Loucy (cell line): ENCODE data around the gene MCF2L2.

Experiments used
- H2AFZ ChIP-seq: fragments of 200-600 bp; sonication (generic); 2 replicates; pipeline ENCODE4 v1.6.0; 2016; ENCODE audit warnings: antibody characterized with exemption, mild to moderate bottlenecking, low read length, moderate library complexity
- H3F3A ChIP-seq: fragments of 200-600 bp; 2 replicates; pipeline ENCODE4 v1.6.0; 2016; ENCODE audit warnings: antibody characterized with exemption, low read depth, mild to moderate bottlenecking
- H3K27me3 ChIP-seq: fragments of 200-600 bp; sonication (generic); 2 replicates; pipeline ENCODE4 v1.6.1; 2014; ENCODE audit warnings: low read length, mild to moderate bottlenecking; ENCODE audit not compliant: insufficient read depth, poor library complexity, severe bottlenecking
- H3K36me3 ChIP-seq: fragments of 200-600 bp; sonication (generic); 2 replicates; pipeline ENCODE4 v1.6.1; 2016; ENCODE audit warnings: low read length; ENCODE audit not compliant: insufficient read depth
- H3K4me1 ChIP-seq: fragments of 200-600 bp; sonication (generic); 2 replicates; pipeline ENCODE4 v1.5.1; 2014; ENCODE audit warnings: low read length, mild to moderate bottlenecking; ENCODE audit not compliant: insufficient read depth, poor library complexity, severe bottlenecking
- H3K4me2 ChIP-seq: fragments of 200-600 bp; sonication (generic); 2 replicates; pipeline ENCODE4 v1.6.0; 2014; ENCODE audit warnings: antibody characterized with exemption, low read length, low read depth, mild to moderate bottlenecking; ENCODE audit not compliant: poor library complexity, severe bottlenecking
- H3K4me3 ChIP-seq: fragments of 200-600 bp; sonication (generic); 2 replicates; pipeline ENCODE4 v1.5.1; 2014; ENCODE audit warnings: low read length, mild to moderate bottlenecking, mixed read lengths; ENCODE audit not compliant: poor library complexity, severe bottlenecking
- H3K79me2 ChIP-seq: fragments of 200-600 bp; sonication (generic); 2 replicates; pipeline ENCODE4 v1.6.1; 2014; ENCODE audit warnings: low read length; ENCODE audit not compliant: insufficient read depth
- H3K9ac ChIP-seq: fragments of 200-600 bp; sonication (generic); 2 replicates; pipeline ENCODE4 v1.6.0; 2014; ENCODE audit warnings: mild to moderate bottlenecking, low read depth, low read length, moderate library complexity; ENCODE audit not compliant: poor library complexity, severe bottlenecking
- H3K9me2 ChIP-seq: fragments of 200-600 bp; sonication (generic); replicated peaks from 2 replicates; pipeline ENCODE4 v1.6.1; 2016; ENCODE audit warnings: low read depth, low read length, mixed read lengths
- H3K9me3 ChIP-seq: fragments of 200-600 bp; sonication (generic); 2 replicates; pipeline ENCODE4 v1.6.1; 2014; ENCODE audit warnings: mild to moderate bottlenecking, antibody characterized with exemption, low read length, low read depth; ENCODE audit not compliant: insufficient read depth
- H4K20me1 ChIP-seq: fragments of 200-600 bp; sonication (generic); 2 replicates; pipeline ENCODE4 v1.6.0; 2014; ENCODE audit warnings: antibody characterized with exemption, low read length, mild to moderate bottlenecking; ENCODE audit not compliant: insufficient read depth, poor library complexity, severe bottlenecking
- CTCF ChIP-seq: fragments of 200-600 bp; sonication (generic); conservative IDR thresholded peaks from 2 replicates; pipeline ENCODE4 v1.5.1; 2014; ENCODE audit warnings: mild to moderate bottlenecking, antibody characterized with exemption, low read length
- EZH2phosphoT487 ChIP-seq: fragments of 200-600 bp; IDR thresholded peaks from 2 replicates; pipeline ENCODE4 v1.6.1; 2018; ENCODE audit warnings: antibody characterized with exemption, mild to moderate bottlenecking, moderate library complexity, borderline replicate concordance

MCF2L2 gene

DNA sequence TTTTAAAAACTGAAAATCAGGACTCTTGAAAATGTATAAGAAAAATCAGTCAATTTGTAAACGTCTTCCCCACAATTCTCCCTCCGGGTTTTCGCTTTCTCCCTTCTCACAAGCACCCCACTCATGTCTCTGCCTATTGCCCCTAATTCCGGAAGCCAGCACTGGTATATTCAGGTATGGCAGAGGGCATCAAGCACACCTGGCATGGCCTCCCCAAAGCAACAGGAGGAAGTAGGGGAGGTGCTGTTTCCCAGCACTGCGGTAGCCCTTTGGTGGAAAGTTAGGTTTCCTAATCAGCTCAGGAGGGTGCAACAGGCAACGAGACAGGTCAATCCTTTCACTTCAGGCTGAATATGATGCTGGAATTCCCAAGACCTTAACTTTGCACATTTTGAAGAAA is 296.0 kb downstream of the MCF2L2 start:
- H3K4me2 ChIP-seq: no peak overlapping the region
- H3K27me3 ChIP-seq: no peaks in the 10 kb centered on the region
- no peaks in the 10 kb centered on the region for H3K4me1 ChIP-seq
- no peak overlapping the region for H2AFZ ChIP-seq
- 0 out of 2 replicates have a peak, but pooled peaks cover 4% of the 10 kb centered on the region for H3K9me3 ChIP-seq
- no peak overlapping the region for H3K9ac ChIP-seq
- no peak for TF ChIP-seq EZH2phosphoT487
- TF ChIP-seq CTCF: no peak
- H4K20me1 ChIP-seq: no peaks in the 10 kb centered on the region
- H3K36me3 ChIP-seq: no peaks in the 10 kb centered on the region
- no peaks in the 10 kb centered on the region for H3F3A ChIP-seq
- H3K9me2 ChIP-seq: no peaks in the 10 kb centered on the region
- no peaks in the 10 kb centered on the region for H3K79me2 ChIP-seq
- H3K4me3 ChIP-seq: no peak overlapping the region

DNA sequence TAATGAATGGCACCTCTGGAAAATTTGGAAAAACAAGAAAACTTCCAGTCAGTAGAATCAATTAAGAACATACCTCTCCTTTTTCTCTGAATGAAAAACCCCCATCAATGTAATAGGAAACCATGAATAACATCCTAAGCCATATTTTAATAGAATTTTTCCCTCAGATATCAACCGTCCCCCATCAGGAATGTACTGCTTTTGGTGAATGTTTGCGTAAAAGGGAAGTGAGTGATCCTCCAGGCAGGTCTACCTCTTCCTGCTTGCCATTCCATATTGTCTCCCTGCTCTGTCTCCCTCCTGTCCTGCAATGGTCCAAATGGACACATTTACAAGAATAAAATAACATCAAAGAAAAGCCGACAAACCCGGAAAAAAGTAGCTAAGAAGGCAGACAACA is 296.7 kb downstream of the MCF2L2 start:
- Histone ChIP-seq H3K4me1 (no peaks in the 10 kb centered on the region), H3K9ac (no peak overlapping the region), H3K9me2 (no peaks in the 10 kb centered on the region), H3K79me2 (no peaks in the 10 kb centered on the region), H4K20me1 (no peaks in the 10 kb centered on the region), H3K4me3 (no peak overlapping the region), H3K27me3 (no peaks in the 10 kb centered on the region), H3K4me2 (no peak overlapping the region), H3F3A (no peaks in the 10 kb centered on the region), H3K36me3 (no peaks in the 10 kb centered on the region), H2AFZ (no peak overlapping the region), H3K9me3 (0 out of 2 replicates have a peak, but pooled peaks cover 4% of the 10 kb centered on the region)
- TF ChIP-seq CTCF (no peak), EZH2phosphoT487 (no peak)

GRCh38 chr3:183131186-183131725 is 297.2 kb downstream of the MCF2L2 start:
- Histone ChIP-seq H3K36me3 (no peaks in the 10 kb centered on the region), H3K27me3 (no peaks in the 10 kb centered on the region), H4K20me1 (no peaks in the 10 kb centered on the region), H2AFZ (no peak overlapping the region), H3K4me1 (no peaks in the 10 kb centered on the region), H3K9me2 (no peaks in the 10 kb centered on the region), H3K9me3 (0 out of 2 replicates have a peak, but pooled peaks cover 4% of the 10 kb centered on the region), H3F3A (no peaks in the 10 kb centered on the region), H3K9ac (no peak overlapping the region), H3K4me3 (no peak overlapping the region), H3K79me2 (no peaks in the 10 kb centered on the region), H3K4me2 (no peak overlapping the region)
- TF ChIP-seq CTCF: no peak
- TF ChIP-seq EZH2phosphoT487: no peak
